B cell (primary cell): Measurements from ENCODE around the gene BHLHE23. TPM values are rescaled to one million over a fixed set of nuclear protein-coding genes. Genes with fewer than 3 reads are reported as not detected.

Experiments used
- ATAC-seq: fragments of 200-7000 bp; cut with Tn5 transposase; one replicate; pipeline ENCODE4 v1.10.0; 2021; ENCODE audit warnings: low read depth, mild to moderate bottlenecking, moderate number of reproducible peaks, moderate library complexity
- CTCF ChIA-PET: fragments of 350-600 bp; sonication (Branson Sonifier 250); formaldehyde crosslinking; loops from one replicate; lab custom pipeline; 2021; ENCODE audit warnings: antibody characterized with exemption, inconsistent platforms; lab: Charles Lee
- POLR2A ChIA-PET: fragments of 350-600 bp; sonication (Branson Sonifier 250); formaldehyde crosslinking; loops from one replicate; lab custom pipeline; 2021; ENCODE audit warnings: antibody characterized with exemption; lab: Charles Lee
- DNase-seq: peaks from one replicate; pipeline ENCODE4 v3.0.0; 2013
- H2AFZ ChIP-seq: 2 replicates; pipeline ENCODE4 v1.6.1; 2012; ENCODE audit warnings: mild to moderate bottlenecking, low read depth, low read length; ENCODE audit not compliant: insufficient read depth, poor library complexity, severe bottlenecking
- H3K27ac ChIP-seq, 2 donors: 1 replicate in 1 of 2; 2 replicates in 1 of 2; pipeline ENCODE4 v1.5.1; 2012 to 2013; ENCODE audit warnings: low read length in 2 of 2, mild to moderate bottlenecking in 2 of 2, moderate library complexity in 1 of 2
- H3K27me3 ChIP-seq, 4 experiments: fragments of 200-600 bp in 1 of 4; sonication (generic) in 1 of 4; replicated peaks in 1 of 4; 1 replicate in 2 of 4; 2 replicates in 2 of 4; pipeline versions ENCODE4 v1.6.1 to v1.7.0; 2013 to 2016; ENCODE audit warnings: low read length in 3 of 4, mild to moderate bottlenecking in 2 of 4, mixed read lengths in 1 of 4, moderate library complexity in 1 of 4; ENCODE audit not compliant: insufficient read depth in 4 of 4, control insufficient read depth in 3 of 4; ENCODE audit errors: control extremely low read depth in 1 of 4
- H3K36me3 ChIP-seq, 2 experiments: replicated peaks in 1 of 2; 1 replicate in 1 of 2; 2 replicates in 1 of 2; pipeline versions ENCODE4 v1.6.1 to v1.7.1; 2013; ENCODE audit warnings: low read length in 1 of 2; ENCODE audit not compliant: insufficient read depth in 2 of 2, control insufficient read depth in 1 of 2; ENCODE audit errors: control extremely low read depth in 1 of 2, extremely low read depth in 1 of 2
- H3K4me1 ChIP-seq, 2 donors: fragments of 200-600 bp in 1 of 2; sonication (generic) in 1 of 2; 1 replicate in 1 of 2; 2 replicates in 1 of 2; pipeline versions ENCODE4 v1.5.1 to v1.6.1; 2013 to 2017; ENCODE audit warnings: low read length in 2 of 2; ENCODE audit not compliant: control insufficient read depth in 2 of 2, insufficient read depth in 2 of 2
- H3K4me2 ChIP-seq: replicated peaks from 2 replicates; pipeline ENCODE3; 2012; ENCODE audit warnings: mild to moderate bottlenecking, low read depth, low read length; ENCODE audit not compliant: poor library complexity, severe bottlenecking
- H3K4me3 ChIP-seq, 5 experiments: fragments of 200-600 bp in 1 of 5; sonication (generic) in 1 of 5; 1 replicate in 3 of 5; 2 replicates in 2 of 5; pipeline versions ENCODE4 v1.5.1 to v1.7.0; 2011 to 2016; ENCODE audit warnings: low read length in 4 of 5, mild to moderate bottlenecking in 4 of 5, low read depth in 2 of 5, control low read depth in 1 of 5, moderate library complexity in 1 of 5; ENCODE audit not compliant: insufficient read depth in 1 of 5; ENCODE audit errors: control extremely low read depth in 1 of 5, extremely low read depth in 1 of 5
- H3K79me2 ChIP-seq: fragments of 200-600 bp; sonication (generic); one replicate; pipeline ENCODE4 v1.6.0; 2016; ENCODE audit warnings: low read length; ENCODE audit not compliant: control insufficient read depth, insufficient read depth
- H3K9ac ChIP-seq: fragments of 200-600 bp; sonication (generic); 2 replicates; pipeline ENCODE4 v1.6.1; 2017; ENCODE audit warnings: mild to moderate bottlenecking, low read length, moderate library complexity
- H3K9me3 ChIP-seq, 3 donors: one replicate each; pipeline versions ENCODE4 v1.6.1 to v1.7.1; 2013; ENCODE audit warnings: low read length in 2 of 3; ENCODE audit not compliant: control insufficient read depth in 2 of 3, insufficient read depth in 1 of 3; ENCODE audit errors: control extremely low read depth in 1 of 3
- H4K20me1 ChIP-seq: 2 replicates; pipeline ENCODE4 v1.6.0; 2012; ENCODE audit warnings: mild to moderate bottlenecking, low read length; ENCODE audit not compliant: insufficient read depth, control insufficient read depth, poor library complexity, severe bottlenecking
- H3K27ac Mint-ChIP-seq: one replicate; pipeline ENCODE4 v1.8.0; 2021; ENCODE audit warnings: mixed read lengths
- H3K27me3 Mint-ChIP-seq: one replicate; pipeline ENCODE4 v1.8.0; 2021; ENCODE audit warnings: mixed read lengths
- H3K4me1 Mint-ChIP-seq: one replicate; pipeline ENCODE4 v1.8.0; 2021; ENCODE audit warnings: mixed read lengths
- H3K4me3 Mint-ChIP-seq: one replicate; pipeline ENCODE4 v1.8.0; 2021; ENCODE audit warnings: mixed read lengths
- H3K9me3 Mint-ChIP-seq: one replicate; pipeline ENCODE4 v1.8.0; 2022; ENCODE audit warnings: mixed read lengths; ENCODE audit not compliant: insufficient read depth
- CTCF ChIP-seq: fragments of 200-600 bp; IDR thresholded peaks from one replicate; pipeline ENCODE4 v1.8.0; 2022; ENCODE audit warnings: antibody characterized with exemption, mild to moderate bottlenecking
- EZH2 ChIP-seq: IDR thresholded peaks from 2 replicates; pipeline ENCODE4 v1.6.1; 2012; ENCODE audit warnings: borderline replicate concordance, low read depth, mild to moderate bottlenecking, moderate library complexity, low read length; ENCODE audit not compliant: insufficient read depth, poor library complexity, severe bottlenecking
- WGBS: methylation state at CpG from one replicate; pipeline ENCODE4 v1.1.5; 2013; ENCODE audit warnings: missing lambda C conversion rate; ENCODE audit not compliant: insufficient coverage; 5-methylcytosine and 5-hydroxymethylcytosine counted together
- intact Hi-C: fragments of 100-400 bp; cut with micrococcal nuclease; formaldehyde crosslinking; loops from one replicate; pipeline ENCODE4 v1.10.0; 2022
- polyA plus RNA-seq: library from polyadenylated mRNA; depleted of rRNA; stranded (reverse); fragments of >200 nt; gene quantifications from 2 replicates; pipeline ENCODE4 v1.2.3, GENCODE V29; 2012
- total RNA-seq, 2 donors: library from RNA; stranded (reverse); fragments of 120-200 nt in 1 of 2; gene quantifications; 1 replicate in 1 of 2; 2 replicates in 1 of 2; pipeline versions ENCODE4 v1.2.3 to v1.2.4, GENCODE V29; 2013 to 2022

BHLHE23 gene
- total and polyA plus RNA-seq, 2 donors (not counting 1 experiment from before 2014, with no cell fraction given), result not detected

GRCh38 chr20:63017076-63017825, 10.5 kb upstream of the BHLHE23 start:
- Histone ChIP-seq H3K79me2 (no peaks in the 10 kb centered on the region), H3K27me3 (peaks cover 0 to 48% (median 14%) of the 10 kb centered on the region in 4 experiments), H3K4me2 (no peak overlapping the region), H3K27ac (no peak overlapping the region), H3K36me3 (no peaks in the 10 kb centered on the region), H4K20me1 (no peaks in the 10 kb centered on the region), H3K9me3 (peaks cover 0 to 47% (median 16%) of the 10 kb centered on the region in 3 donors), H2AFZ (no peak overlapping the region), H3K9ac (no peak overlapping the region), H3K4me3 (no peak overlapping the region), H3K4me1 (no peaks in the 10 kb centered on the region)
- intact Hi-C loops, result no loop called here
- 80% methylated on average over 22 of the region's 22 CpGs for WGBS
- ATAC-seq (no peak), DNase-seq (no peak)
- Mint-ChIP-seq H3K4me3 (no peak overlapping the region), H3K4me1 (no peaks in the 10 kb centered on the region), H3K27me3 (peaks cover 63% of the 10 kb centered on the region), H3K27ac (no peak overlapping the region), H3K9me3 (peaks cover 5% of the 10 kb centered on the region)
- CTCF ChIA-PET, result no interaction called here
- POLR2A ChIA-PET, result no interaction called here
- TF ChIP-seq EZH2, result no peak
- TF ChIP-seq CTCF, result no peak

GRCh38 chr20:63016514-63017075, 9.8 kb upstream of the BHLHE23 start:
- 88% methylated on average over 14 of the region's 14 CpGs for WGBS
- H3K27me3 Mint-ChIP-seq, result peaks cover 59% of the 10 kb centered on the region
- H3K9me3 Mint-ChIP-seq, result peaks cover 5% of the 10 kb centered on the region

More at GRCh38 chr20:63016514-63017075, 9.8 kb upstream of the BHLHE23 start:
- intact Hi-C loops, result no loop called here
- ChIA-PET CTCF (no interaction called here), POLR2A (no interaction called here)
- H3K4me2 ChIP-seq, result no peak overlapping the region
- no peaks in the 10 kb centered on the region for H4K20me1 ChIP-seq
- peaks cover 0 to 51% (median 16%) of the 10 kb centered on the region in 4 experiments for H3K27me3 ChIP-seq
- Mint-ChIP-seq H3K4me1 (no peaks in the 10 kb centered on the region), H3K27ac (no peak overlapping the region), H3K4me3 (no peak overlapping the region)
- DNase-seq (no peak), ATAC-seq (no peak)
- H3K9ac ChIP-seq, result no peak overlapping the region
- H2AFZ ChIP-seq, result no peak overlapping the region
- TF ChIP-seq EZH2 (no peak), CTCF (no peak)
- H3K4me3 ChIP-seq, result no peak overlapping the region
- no peaks in the 10 kb centered on the region for H3K79me2 ChIP-seq
- H3K27ac ChIP-seq, result no peak overlapping the region
- no peaks in the 10 kb centered on the region for H3K4me1 ChIP-seq
- H3K36me3 ChIP-seq, result no peaks in the 10 kb centered on the region
- H3K9me3 ChIP-seq, result peaks cover 0 to 49% (median 16%) of the 10 kb centered on the region in 3 donors
